NB4 (cell line): ENCODE measurements around the gene OR10J1.

Experiments
- POLR2A ChIP-seq: IDR thresholded peaks from 2 replicates; pipeline ENCODE4 v1.6.1; 2011; ENCODE audit warnings: mild to moderate bottlenecking; ENCODE audit not compliant: insufficient read length; ENCODE audit errors: extremely low read depth
- TF ChIP-seq, protein P1 (sequence below): IDR thresholded peaks from one replicate; pipeline ENCODE4 v1.5.1; 2012; ENCODE audit warnings: low read depth, low read length

DNA sequence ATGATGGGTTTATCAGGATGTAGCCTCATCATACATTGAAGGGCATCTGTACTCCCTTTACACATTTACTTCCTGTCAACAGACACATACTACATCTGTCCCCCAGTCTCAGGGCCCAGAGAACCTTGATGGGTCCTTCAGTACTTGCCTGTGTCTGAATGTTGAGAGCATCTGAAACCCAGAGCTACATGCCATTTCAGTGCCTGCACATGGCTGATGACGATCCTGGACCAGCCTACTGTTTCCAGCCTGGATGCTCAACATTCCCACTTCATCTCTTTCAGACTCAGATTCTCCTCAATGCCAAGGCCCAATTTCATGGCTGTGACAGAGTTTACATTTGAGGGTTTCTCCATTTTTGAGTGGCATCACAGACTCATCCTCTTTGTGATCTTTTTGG is 7.6 kb upstream of the OR10J1 start, which contains the start of gene OR10J4:
- TF ChIP-seq, protein P1, sequence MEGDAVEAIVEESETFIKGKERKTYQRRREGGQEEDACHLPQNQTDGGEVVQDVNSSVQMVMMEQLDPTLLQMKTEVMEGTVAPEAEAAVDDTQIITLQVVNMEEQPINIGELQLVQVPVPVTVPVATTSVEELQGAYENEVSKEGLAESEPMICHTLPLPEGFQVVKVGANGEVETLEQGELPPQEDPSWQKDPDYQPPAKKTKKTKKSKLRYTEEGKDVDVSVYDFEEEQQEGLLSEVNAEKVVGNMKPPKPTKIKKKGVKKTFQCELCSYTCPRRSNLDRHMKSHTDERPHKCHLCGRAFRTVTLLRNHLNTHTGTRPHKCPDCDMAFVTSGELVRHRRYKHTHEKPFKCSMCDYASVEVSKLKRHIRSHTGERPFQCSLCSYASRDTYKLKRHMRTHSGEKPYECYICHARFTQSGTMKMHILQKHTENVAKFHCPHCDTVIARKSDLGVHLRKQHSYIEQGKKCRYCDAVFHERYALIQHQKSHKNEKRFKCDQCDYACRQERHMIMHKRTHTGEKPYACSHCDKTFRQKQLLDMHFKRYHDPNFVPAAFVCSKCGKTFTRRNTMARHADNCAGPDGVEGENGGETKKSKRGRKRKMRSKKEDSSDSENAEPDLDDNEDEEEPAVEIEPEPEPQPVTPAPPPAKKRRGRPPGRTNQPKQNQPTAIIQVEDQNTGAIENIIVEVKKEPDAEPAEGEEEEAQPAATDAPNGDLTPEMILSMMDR, result no peak
- TF ChIP-seq POLR2A, result no peak
